GM18505 (cell line): ENCODE measurements around the gene C9orf85.
A peak's percentile ranks its signal among the peaks of the same experiment; 100 is the strongest.
"Not testable (repeated sequence)": the region's sequence is repeated elsewhere in the genome, so short reads cannot be mapped to it uniquely, and the experiment has no call there.

Source experiments
- ATAC-seq: cut with Tn5 transposase; IDR thresholded peaks from one replicate; pipeline ENCODE4 v1.9.1; 2021; ENCODE audit not compliant: unreplicated experiment
- POLR2A ChIP-seq: IDR thresholded peaks from 4 replicates; pipeline ENCODE4 v1.6.1; 2011; ENCODE audit warnings: borderline replicate concordance; ENCODE audit not compliant: insufficient read depth, insufficient read length; ENCODE audit errors: extremely low read depth

C9orf85 gene

GRCh38 chr9:71941060-71941568 is 29.7 kb downstream of the C9orf85 start:
- ATAC-seq, result no peak
- no peak for TF ChIP-seq POLR2A

GRCh38 chr9:71941998-71942567 is 30.6 kb downstream of the C9orf85 start:
- no peak for TF ChIP-seq POLR2A
- ATAC-seq, result no peak

- no peak for ATAC-seq
- no peak for TF ChIP-seq POLR2A
Measured at GRCh38 chr9:71944754-71945375, 33.4 kb downstream of the C9orf85 start.

- not testable (repeated sequence) for ATAC-seq
Measured at GRCh38 chr9:71954652-71955051, 43.2 kb downstream of the C9orf85 start.

- no peak for TF ChIP-seq POLR2A
- ATAC-seq, result peak; percentile 69
Measured at GRCh38 chr9:71955300-71955915, 44.0 kb downstream of the C9orf85 start.

GRCh38 chr9:71962328-71962727 is 50.9 kb downstream of the C9orf85 start:
- no peak for ATAC-seq
- no peak for TF ChIP-seq POLR2A

- ATAC-seq, result not testable (repeated sequence)
Measured at GRCh38 chr9:71963471-71963996, 52.1 kb downstream of the C9orf85 start.

GRCh38 chr9:71965403-71965802 is 54.0 kb downstream of the C9orf85 start:
- ATAC-seq, result no peak
- TF ChIP-seq POLR2A, result no peak

- TF ChIP-seq POLR2A, result no peak
- no peak for ATAC-seq
Measured at GRCh38 chr9:71966601-71967000, 55.2 kb downstream of the C9orf85 start.

GRCh38 chr9:71968541-71969090 is 57.2 kb downstream of the C9orf85 start:
- TF ChIP-seq POLR2A, result no peak
- ATAC-seq, result no peak

- no peak for ATAC-seq
- TF ChIP-seq POLR2A, result no peak
Measured at GRCh38 chr9:71975833-71976232, 64.4 kb downstream of the C9orf85 start.

GRCh38 chr9:71977003-71977402 is 65.6 kb downstream of the C9orf85 start:
- no peak for ATAC-seq
- no peak for TF ChIP-seq POLR2A

GRCh38 chr9:71980266-71981190 is 69.1 kb downstream of the C9orf85 start:
- ATAC-seq, result no peak
- TF ChIP-seq POLR2A, result no peak

- no peak for TF ChIP-seq POLR2A
- no peak for ATAC-seq
Measured at GRCh38 chr9:71981944-71982343, 70.5 kb downstream of the C9orf85 start.

- no peak for TF ChIP-seq POLR2A
Measured at GRCh38 chr9:71984403-71984802, 73.0 kb downstream of the C9orf85 start.

More at GRCh38 chr9:71984403-71984802, 73.0 kb downstream of the C9orf85 start:
- ATAC-seq, result no peak
